CD4-positive, alpha-beta T cell treated with Interleukin-10 for 1 hour (primary cell): ENCODE measurements around the gene OTUD5.

Experiments
- DNase-seq: peaks from one replicate; pipeline ENCODE4 v3.0.0-alpha.2; 2020

Gene OTUD5

DNA sequence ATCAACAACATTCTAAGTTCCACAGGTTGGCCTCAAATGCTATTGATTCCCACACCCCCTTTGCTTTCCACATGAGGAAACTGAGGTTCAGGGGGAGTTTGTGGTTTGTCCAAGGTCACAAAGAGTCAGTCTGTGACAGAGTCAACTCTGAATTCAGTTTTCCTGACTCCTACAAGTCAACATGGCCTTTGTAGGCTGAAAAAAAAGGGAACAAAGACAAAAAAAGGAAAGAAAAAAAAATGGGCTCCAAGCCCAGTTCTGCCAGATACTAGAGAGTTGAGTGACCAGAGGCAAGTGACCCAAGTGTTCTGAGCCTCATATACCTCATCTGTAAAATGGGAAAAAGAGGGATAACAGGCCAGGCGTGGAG, 22.1 kb downstream of the OTUD5 start:
- DNase-seq: no peak

- peak; percentile 82 for DNase-seq
These were observed 22.7 kb downstream of the OTUD5 start for GRCh38 chrX:48934581-48935300.

GRCh38 chrX:48933757-48934156, 23.6 kb downstream of the OTUD5 start:
- DNase-seq: no peak

DNA sequence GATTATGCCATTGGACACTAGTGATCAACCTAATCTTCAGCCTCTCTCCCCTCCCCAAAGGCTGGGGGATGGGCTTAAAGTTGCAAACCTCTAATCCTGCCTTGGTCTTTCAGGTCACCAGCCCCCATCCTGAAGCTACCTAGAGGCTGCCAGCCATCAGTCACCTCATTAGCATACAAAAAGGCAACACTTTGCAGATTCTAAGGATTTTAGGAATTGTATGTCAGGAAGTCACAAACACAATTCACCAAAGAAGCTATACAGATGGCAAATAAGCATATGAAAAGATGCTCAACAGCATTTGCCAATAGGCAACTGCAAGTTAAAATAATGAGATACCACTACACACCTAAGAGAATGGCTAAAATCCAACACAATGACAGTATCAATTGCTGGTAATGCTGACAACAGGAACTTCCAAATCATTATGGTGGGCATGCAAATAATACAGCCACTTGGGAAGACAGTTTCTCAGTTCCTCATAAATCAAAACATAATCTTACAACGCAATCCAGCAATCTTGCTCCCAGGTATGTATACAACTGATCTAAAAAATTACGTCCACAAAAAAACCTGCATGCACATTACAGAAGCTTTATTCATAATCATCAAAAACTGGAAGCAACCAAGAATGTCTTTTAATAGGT, 29.5 kb downstream of the OTUD5 start:
- DNase-seq: no peak

- no peak for DNase-seq
These were observed 30.3 kb downstream of the OTUD5 start for GRCh38 chrX:48927123-48927522.

GRCh38 chrX:48924270-48924669, 33.1 kb downstream of the OTUD5 start:
- no peak for DNase-seq

GRCh38 chrX:48923771-48924170, 33.6 kb downstream of the OTUD5 start:
- no peak for DNase-seq

- DNase-seq: no peak
These were observed 36.7 kb downstream of the OTUD5 start for GRCh38 chrX:48920718-48921104.

DNA sequence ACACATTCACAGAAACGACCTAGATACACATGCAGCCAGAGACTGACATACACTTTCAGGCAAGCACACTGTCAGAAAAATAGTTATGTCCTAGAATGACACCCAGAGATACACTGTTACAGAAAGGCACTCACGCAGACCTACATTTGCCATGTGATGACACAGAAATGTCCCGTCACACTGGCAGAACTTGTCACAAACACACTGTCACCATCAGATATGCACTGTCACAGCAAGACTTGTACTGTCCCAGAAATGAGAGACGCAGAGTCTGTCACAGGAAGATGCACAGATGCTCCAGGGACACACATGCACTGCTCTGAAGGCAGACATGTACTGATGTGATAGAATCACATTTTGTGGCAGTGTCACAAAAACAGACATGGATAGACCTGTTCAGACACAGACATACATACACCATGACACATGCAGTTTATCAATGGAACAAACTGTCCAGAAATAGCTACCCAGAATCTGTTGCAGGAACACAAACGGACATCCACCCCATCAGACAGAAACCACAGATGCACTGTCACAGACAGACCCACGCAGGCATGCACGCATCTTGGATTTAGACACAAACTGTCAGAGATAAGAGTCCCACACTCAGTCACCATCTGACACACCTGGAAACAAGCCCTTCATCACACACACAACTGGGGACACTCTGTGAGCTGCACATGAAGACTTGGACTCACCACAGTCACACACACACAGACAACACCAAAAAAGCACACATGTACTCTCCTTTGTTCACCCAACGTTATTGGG, 37.3 kb downstream of the OTUD5 start:
- DNase-seq: peak; percentile 65

DNA sequence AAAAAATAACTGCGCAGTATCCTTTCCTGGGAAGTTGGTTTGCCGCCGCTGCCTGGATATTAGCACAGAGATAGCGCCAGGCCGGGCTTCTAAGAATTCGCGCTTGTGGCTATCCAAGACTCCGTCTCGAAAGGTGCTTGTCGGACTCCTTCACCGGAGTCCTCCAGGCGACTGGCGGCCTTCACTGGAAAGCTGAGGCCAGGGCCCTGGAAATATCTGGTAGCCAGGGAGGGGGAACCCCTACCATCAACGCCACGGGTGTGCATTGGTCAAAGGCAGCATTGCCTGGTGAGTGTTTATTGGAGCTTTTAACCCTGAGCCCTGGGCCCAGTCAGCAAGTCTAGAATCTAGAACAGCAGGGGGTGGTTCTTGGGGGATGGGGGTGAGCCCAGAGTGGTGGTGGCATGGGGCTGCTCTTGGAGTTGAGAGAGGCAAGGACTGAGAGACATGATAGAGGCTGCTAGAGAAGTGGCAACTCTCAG, 38.0 kb downstream of the OTUD5 start:
- DNase-seq: peak; percentile 66

DNA sequence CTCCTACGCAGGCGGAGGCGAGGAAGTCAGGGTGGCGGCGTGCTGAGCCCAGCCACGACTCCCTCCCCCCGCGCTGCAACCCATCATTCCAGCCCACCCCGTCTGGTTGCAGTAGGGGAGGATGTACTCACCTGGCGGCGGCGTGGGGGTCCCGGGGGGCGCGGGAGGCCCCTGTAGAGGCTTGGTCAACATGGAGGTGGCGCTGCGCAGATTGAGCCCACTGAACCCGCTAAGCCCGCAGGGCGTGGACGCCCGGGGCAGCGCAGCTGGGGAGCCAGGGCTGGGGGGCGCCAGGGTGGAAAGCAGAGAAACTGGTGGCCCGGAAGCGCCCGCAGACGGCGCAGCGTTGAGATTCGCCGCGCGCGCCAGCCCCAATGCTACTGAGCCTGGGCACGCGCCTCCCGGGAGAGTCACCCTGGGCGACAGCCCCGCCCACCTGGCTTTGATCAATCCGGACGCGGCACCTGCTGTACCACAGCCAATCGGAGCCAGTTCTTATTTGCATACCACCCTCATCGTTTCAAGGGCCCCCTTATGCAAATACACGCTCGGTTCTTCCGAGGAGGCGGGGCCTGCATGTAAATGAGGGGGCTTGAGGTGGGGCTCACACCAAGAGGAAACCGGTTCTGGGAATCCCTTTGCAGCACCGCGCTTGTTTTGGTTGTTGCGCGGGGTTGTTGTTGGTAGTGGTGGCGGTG, 38.6 kb downstream of the OTUD5 start, which contains the start of gene PIM2:
TSS of gene PIM2 (minus strand) at position 382 of the 698 bp plus-strand sequence. CDS start at position 192, 190 bp downstream.
- peak; percentile 96 for DNase-seq

GRCh38 chrX:48918301-48918642, 39.1 kb downstream of the OTUD5 start:
- DNase-seq: peak; percentile 37

DNA sequence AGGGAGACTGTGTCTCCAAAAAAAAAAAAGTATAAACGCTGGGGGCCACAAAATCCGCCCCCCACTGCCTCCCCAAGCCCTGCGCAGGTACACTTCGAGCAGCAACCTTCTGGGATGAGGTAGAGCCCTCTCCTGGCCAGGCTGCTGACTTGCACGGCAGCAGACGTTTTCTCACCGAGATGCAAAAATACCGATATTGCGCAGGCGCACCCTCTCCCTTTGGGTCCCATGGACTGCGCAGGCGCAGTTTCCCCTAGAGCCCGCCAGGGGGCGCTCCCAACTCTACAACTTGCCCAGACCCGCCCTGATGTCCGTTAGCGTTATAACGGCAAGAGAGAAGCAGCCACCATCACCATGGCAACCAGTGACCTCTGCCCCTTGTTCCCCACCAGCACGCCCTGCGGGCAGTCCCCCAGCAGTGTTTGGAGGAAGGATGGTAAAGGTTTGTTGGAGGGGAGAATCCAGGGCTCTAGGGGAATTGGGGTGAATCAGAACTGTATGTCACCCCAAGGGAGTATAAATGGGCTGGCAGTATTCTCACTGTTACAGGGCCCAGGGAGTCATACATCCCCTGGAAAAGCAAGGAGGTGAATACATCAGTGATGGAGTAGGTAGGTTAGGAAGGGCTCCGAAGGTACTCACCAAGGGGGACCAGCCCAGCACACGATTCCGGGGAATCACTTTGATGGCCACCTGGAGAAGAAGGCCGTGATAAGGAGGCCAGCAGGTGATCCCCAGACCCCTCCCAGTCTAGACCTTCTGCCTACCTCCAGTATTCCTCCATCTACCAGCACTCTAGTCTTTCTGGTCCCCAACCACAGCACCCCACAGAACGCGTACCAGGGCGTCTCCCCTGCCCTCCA, 40.0 kb downstream of the OTUD5 start:
- peak; percentile 93 for DNase-seq

GRCh38 chrX:48914593-48915493, 42.6 kb downstream of the OTUD5 start:
- peak; percentile 22 for DNase-seq

DNA sequence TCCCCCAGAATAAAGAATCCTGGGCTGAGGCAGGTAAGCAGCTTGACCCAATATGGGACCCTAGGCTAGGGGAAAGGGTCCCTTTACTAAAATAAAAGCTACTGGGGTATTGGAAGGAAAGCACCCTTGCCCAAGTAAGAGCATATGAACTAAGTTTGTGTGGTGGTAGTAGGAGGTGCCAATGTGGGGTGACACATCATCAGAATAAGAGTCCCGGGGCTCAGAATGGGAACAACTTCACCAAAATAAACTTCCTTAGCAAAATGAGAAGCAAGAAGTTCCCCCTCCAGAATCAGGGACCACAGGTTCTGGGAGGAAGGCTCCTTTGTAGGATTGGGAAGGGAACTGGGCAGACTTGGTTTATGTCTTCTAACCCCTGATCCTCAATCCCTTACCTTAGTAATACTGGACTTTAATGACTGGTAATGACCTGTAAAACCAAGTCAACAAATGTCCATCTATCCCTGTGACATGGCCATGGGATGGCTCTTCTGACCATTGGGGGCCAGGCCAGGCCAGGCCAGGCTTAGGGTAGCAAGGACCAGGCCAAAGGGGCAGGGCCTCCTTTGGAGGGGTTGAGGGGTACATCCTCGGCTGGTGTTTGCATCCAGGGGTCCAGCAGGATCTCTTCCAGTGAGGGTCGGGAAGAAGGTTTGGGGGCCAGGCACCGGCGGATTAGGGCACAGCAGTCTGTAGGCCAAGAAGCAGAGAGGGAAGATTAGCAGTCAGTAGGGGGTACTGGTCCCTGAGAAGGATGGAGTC, 43.6 kb downstream of the OTUD5 start:
- peak; percentile 29 for DNase-seq

- peak; percentile 90 for DNase-seq
These were observed 45.8 kb downstream of the OTUD5 start, which contains the start of gene SLC35A2 for GRCh38 chrX:48911412-48912182. SLC35A2 (minus strand) TSS chrX:48911646; CDS start chrX:48911636, 10 bp downstream.

GRCh38 chrX:48910926-48911411, 46.4 kb downstream of the OTUD5 start:
- DNase-seq: no peak

DNA sequence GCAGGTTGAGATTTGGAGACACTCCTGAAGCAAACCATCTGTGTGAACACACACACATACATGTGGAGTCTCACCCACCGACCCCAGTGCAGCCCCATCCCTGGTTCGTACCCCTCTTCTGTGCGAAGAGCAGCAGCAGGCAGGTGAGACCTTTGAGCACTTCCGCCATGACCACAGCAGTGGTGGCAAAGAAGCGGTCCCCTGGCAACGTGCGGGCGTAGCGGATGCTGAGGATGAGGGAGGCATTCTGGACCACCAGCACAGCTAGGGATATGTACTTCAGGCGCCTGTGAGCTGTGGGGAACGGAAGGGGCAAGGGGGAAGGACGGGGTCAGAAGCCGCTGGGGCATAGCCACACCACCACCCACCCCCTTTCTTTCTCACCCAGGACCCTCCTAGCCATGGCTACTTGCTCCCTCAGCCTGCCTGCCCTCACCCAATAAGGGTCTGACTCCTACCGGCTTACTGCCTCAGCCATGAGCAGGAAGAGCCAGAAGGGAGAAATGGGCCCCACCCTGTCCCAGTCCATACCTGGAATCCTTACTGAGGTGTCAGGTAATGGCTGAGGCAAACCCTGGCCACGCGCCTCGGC, 47.6 kb downstream of the OTUD5 start:
- DNase-seq: peak; percentile 52

- DNase-seq: peak; percentile 31
These were observed 48.8 kb downstream of the OTUD5 start for GRCh38 chrX:48908600-48908999.
